IMR-90 (cell line): ENCODE data around the gene FOSL1. TPM values are rescaled to one million over a fixed set of nuclear protein-coding genes. Genes with fewer than 3 reads are reported as not detected.
A peak's percentile ranks its signal among the peaks of the same experiment; 100 is the strongest.

ENCODE experiments used
- ATAC-seq: fragments of 200-7000 bp; cut with Tn5 transposase; 2 replicates; pipeline ENCODE4 v1.9.1; 2020; ENCODE audit warnings: low read depth, mild to moderate bottlenecking, moderate library complexity
- BruUV-seq: library from RNA; stranded (reverse); fragments of 400-500 nt; replicated peaks from 2 replicates; lab custom pipeline; 2021; lab: Mats Ljungman, UMichigan
- CTCF ChIA-PET: fragments of 300-600 bp; formaldehyde crosslinking; extraction: SDS; loops from one replicate; lab custom pipeline; 2021; ENCODE audit warnings: antibody characterized with exemption; lab: Yijun Ruan, JAX
- POLR2A ChIA-PET: fragments of 300-600 bp; sonication (Branson Sonifier 250); formaldehyde crosslinking; loops from one replicate; lab custom pipeline; 2022; ENCODE audit warnings: antibody characterized with exemption; ENCODE audit not compliant: unreplicated experiment; lab: Charles Lee
- DNase-seq: peaks from one replicate; pipeline ENCODE4 v3.0.0; 2013
- H2AFZ ChIP-seq: replicated peaks from 2 replicates; pipeline ENCODE3; 2013; ENCODE audit warnings: low read length, mild to moderate bottlenecking; ENCODE audit not compliant: poor library complexity
- H2AK5ac ChIP-seq: 2 replicates; pipeline ENCODE4 v1.6.1; 2013; ENCODE audit warnings: low read depth, low read length, inconsistent platforms
- H2AK9ac ChIP-seq: replicated peaks from 2 replicates; pipeline ENCODE3; 2013; ENCODE audit warnings: mild to moderate bottlenecking, low read depth, low read length, moderate library complexity; ENCODE audit not compliant: poor library complexity
- H2BK120ac ChIP-seq: 2 replicates; pipeline ENCODE4 v1.6.1; 2013; ENCODE audit warnings: low read depth, low read length, inconsistent platforms
- H2BK15ac ChIP-seq: 3 replicates; pipeline ENCODE4 v1.6.1; 2013; ENCODE audit warnings: low read depth, low read length, inconsistent platforms
- H2BK20ac ChIP-seq: 2 replicates; pipeline ENCODE4 v1.6.1; 2013; ENCODE audit warnings: low read depth, mild to moderate bottlenecking, inconsistent platforms, low read length, moderate library complexity
- H2BK5ac ChIP-seq: 2 replicates; pipeline ENCODE4 v1.6.1; 2013; ENCODE audit warnings: mild to moderate bottlenecking, low read depth, low read length, inconsistent platforms; ENCODE audit not compliant: poor library complexity, severe bottlenecking
- H3K14ac ChIP-seq: replicated peaks from 2 replicates; pipeline ENCODE4 v1.6.1; 2013; ENCODE audit warnings: low read depth, low read length, inconsistent platforms
- H3K18ac ChIP-seq: 2 replicates; pipeline ENCODE4 v1.6.1; 2013; ENCODE audit warnings: low read depth, low read length, control low read depth
- H3K23ac ChIP-seq: 2 replicates; pipeline ENCODE4 v1.6.1; 2013; ENCODE audit warnings: low read depth, low read length, inconsistent platforms
- H3K27ac ChIP-seq: 2 replicates; pipeline ENCODE4 v1.5.1; 2013; ENCODE audit warnings: mild to moderate bottlenecking, control low read depth, low read length; ENCODE audit not compliant: insufficient read depth
- H3K27me3 ChIP-seq: 2 replicates; pipeline ENCODE4 v1.6.1; 2013; ENCODE audit warnings: low read length; ENCODE audit not compliant: control insufficient read depth, insufficient read depth
- H3K36me3 ChIP-seq: 2 replicates; pipeline ENCODE4 v1.6.1; 2013; ENCODE audit warnings: low read length, mixed read lengths; ENCODE audit not compliant: control insufficient read depth, insufficient read depth
- H3K4ac ChIP-seq: 2 replicates; pipeline ENCODE4 v1.6.1; 2013; ENCODE audit warnings: low read depth, low read length, inconsistent platforms
- H3K4me1 ChIP-seq: 2 replicates; pipeline ENCODE4 v1.6.1; 2013; ENCODE audit warnings: low read length, mixed read lengths; ENCODE audit not compliant: control insufficient read depth, insufficient read depth
- H3K4me2 ChIP-seq: 2 replicates; pipeline ENCODE4 v1.6.1; 2013; ENCODE audit warnings: low read depth, mild to moderate bottlenecking, control low read depth, low read length, moderate library complexity
- H3K4me3 ChIP-seq: 2 replicates; pipeline ENCODE4 v1.5.1; 2013; ENCODE audit warnings: low read depth, mild to moderate bottlenecking, control low read depth, low read length, moderate library complexity; ENCODE audit not compliant: insufficient read depth
- H3K56ac ChIP-seq: 2 replicates; pipeline ENCODE4 v1.6.1; 2013; ENCODE audit warnings: low read length, inconsistent platforms; ENCODE audit not compliant: insufficient read depth; ENCODE audit errors: extremely low read depth
- H3K79me1 ChIP-seq, 2 experiments: 2 replicates each; pipeline ENCODE4 v1.6.1; 2013; ENCODE audit warnings: low read length in 2 of 2, inconsistent platforms in 1 of 2, low read depth in 1 of 2
- H3K9ac ChIP-seq: 2 replicates; pipeline ENCODE4 v1.6.1; 2013; ENCODE audit warnings: low read depth, low read length, control low read depth
- H3K9me1 ChIP-seq: 2 replicates; pipeline ENCODE4 v1.6.1; 2013; ENCODE audit warnings: low read length, inconsistent platforms; ENCODE audit not compliant: insufficient read depth
- H3K9me3 ChIP-seq: 2 replicates; pipeline ENCODE4 v1.6.1; 2013; ENCODE audit warnings: low read length; ENCODE audit not compliant: control insufficient read depth, insufficient read depth
- H4K20me1 ChIP-seq: 2 replicates; pipeline ENCODE4 v1.6.1; 2013; ENCODE audit warnings: low read length, inconsistent platforms; ENCODE audit not compliant: insufficient read depth
- H4K5ac ChIP-seq: 2 replicates; pipeline ENCODE4 v1.6.1; 2013; ENCODE audit warnings: mild to moderate bottlenecking, low read depth, low read length, control low read depth
- H4K8ac ChIP-seq, 2 experiments: 2 replicates each; pipeline ENCODE4 v1.6.1; 2013; ENCODE audit warnings: low read depth in 2 of 2, low read length in 2 of 2, control low read depth in 1 of 2, inconsistent platforms in 1 of 2
- H4K91ac ChIP-seq: 2 replicates; pipeline ENCODE4 v1.6.1; 2013; ENCODE audit warnings: low read depth, low read length, inconsistent platforms; ENCODE audit not compliant: insufficient read depth
- BHLHE40 ChIP-seq: fragments of 150-350 bp; IDR thresholded peaks from 2 replicates; pipeline ENCODE4 v1.6.1; 2016; ENCODE audit warnings: mild to moderate bottlenecking, low read depth, low read length
- CEBPB ChIP-seq: IDR thresholded peaks from 2 replicates; pipeline ENCODE4 v1.6.1; 2012; ENCODE audit warnings: low read depth, low read length, improper control_type of control experiment
- ELK1 ChIP-seq: fragments of 150-350 bp; IDR thresholded peaks from 2 replicates; pipeline ENCODE4 v1.6.1; 2016; ENCODE audit warnings: low read depth, mild to moderate bottlenecking, low read length, moderate library complexity, borderline replicate concordance
- MAFK ChIP-seq: IDR thresholded peaks from 2 replicates; pipeline ENCODE4 v1.6.1; 2012; ENCODE audit warnings: low read depth, low read length, improper control_type of control experiment
- MAZ ChIP-seq: IDR thresholded peaks from 2 replicates; pipeline ENCODE4 v1.6.1; 2012; ENCODE audit warnings: low read depth, mild to moderate bottlenecking, low read length, improper control_type of control experiment, moderate library complexity, borderline replicate concordance
- NFE2L2 ChIP-seq: fragments of 150-350 bp; IDR thresholded peaks from 2 replicates; pipeline ENCODE4 v1.6.1; 2016; ENCODE audit warnings: low read depth, mild to moderate bottlenecking, low read length
- RAD21 ChIP-seq: IDR thresholded peaks from 2 replicates; pipeline ENCODE4 v1.6.1; 2012; ENCODE audit warnings: low read length, improper control_type of control experiment
- RCOR1 ChIP-seq: IDR thresholded peaks from 2 replicates; pipeline ENCODE4 v1.6.1; 2012; ENCODE audit warnings: mild to moderate bottlenecking, low read length, improper control_type of control experiment; ENCODE audit not compliant: insufficient replicate concordance
- RFX5 ChIP-seq: IDR thresholded peaks from 2 replicates; pipeline ENCODE4 v1.8.0; 2012; ENCODE audit warnings: low read depth, mild to moderate bottlenecking, low read length, moderate library complexity
- SMC3 ChIP-seq: fragments of 150-350 bp; IDR thresholded peaks from 2 replicates; pipeline ENCODE4 v1.6.1; 2016; ENCODE audit warnings: low read depth, mild to moderate bottlenecking, antibody characterized with exemption, low read length, moderate library complexity
- USF2 ChIP-seq: fragments of 150-350 bp; IDR thresholded peaks from 2 replicates; pipeline ENCODE4 v1.6.1; 2017; ENCODE audit warnings: mild to moderate bottlenecking, antibody characterized with exemption, low read length, low read depth
- WGBS, 2 experiments: methylation state at CpG; one replicate each; pipeline versions ENCODE4 v1.1.5 to v1.1.7; 2013; ENCODE audit warnings: missing lambda C conversion rate in 2 of 2; ENCODE audit not compliant: insufficient read length in 1 of 2; ENCODE audit errors: extremely low coverage in 2 of 2; 5-methylcytosine and 5-hydroxymethylcytosine counted together
- dilution Hi-C: fragments of 300-500 bp; cut with HindIII; formaldehyde crosslinking; loops from one replicate; pipeline ENCODE4 v1.14.3; 2018; ENCODE audit warnings: low sequenced_read_pairs; ENCODE audit not compliant: unreplicated experiment
- in situ Hi-C: fragments of 300-500 bp; cut with MboI; formaldehyde crosslinking; loops from 3 replicates; pipeline ENCODE4 v1.14.3; 2019; ENCODE audit warnings: low sequenced_read_pairs, inconsistent platforms, mixed read lengths
- intact Hi-C: fragments of 100-400 bp; cut with micrococcal nuclease; formaldehyde crosslinking; loops from 2 replicates; pipeline ENCODE4 v1.10.0; 2022
- polyA plus RNA-seq, 3 experiments: library from polyadenylated mRNA; depleted of rRNA; stranded (reverse); fragments of >200 nt; gene quantifications; 2 replicates each; pipeline ENCODE4 v1.2.3, GENCODE V29; 2012; ENCODE audit warnings: low replicate concordance in 1 of 3
- total RNA-seq: library from RNA; depleted of rRNA; stranded (reverse); fragments of >200 nt; gene quantifications from 2 replicates; pipeline ENCODE4 v1.2.3, GENCODE V29; 2012

Gene FOSL1
- total and polyA plus RNA-seq, 2 of the 4 experiments (the other 2 are of a cell fraction), result 17.2 to 107 TPM

- TF ChIP-seq NFE2L2, result no peak
Observed at GRCh38 chr11:65863889-65864705, 36.1 kb downstream of the FOSL1 start (continued).

DNA sequence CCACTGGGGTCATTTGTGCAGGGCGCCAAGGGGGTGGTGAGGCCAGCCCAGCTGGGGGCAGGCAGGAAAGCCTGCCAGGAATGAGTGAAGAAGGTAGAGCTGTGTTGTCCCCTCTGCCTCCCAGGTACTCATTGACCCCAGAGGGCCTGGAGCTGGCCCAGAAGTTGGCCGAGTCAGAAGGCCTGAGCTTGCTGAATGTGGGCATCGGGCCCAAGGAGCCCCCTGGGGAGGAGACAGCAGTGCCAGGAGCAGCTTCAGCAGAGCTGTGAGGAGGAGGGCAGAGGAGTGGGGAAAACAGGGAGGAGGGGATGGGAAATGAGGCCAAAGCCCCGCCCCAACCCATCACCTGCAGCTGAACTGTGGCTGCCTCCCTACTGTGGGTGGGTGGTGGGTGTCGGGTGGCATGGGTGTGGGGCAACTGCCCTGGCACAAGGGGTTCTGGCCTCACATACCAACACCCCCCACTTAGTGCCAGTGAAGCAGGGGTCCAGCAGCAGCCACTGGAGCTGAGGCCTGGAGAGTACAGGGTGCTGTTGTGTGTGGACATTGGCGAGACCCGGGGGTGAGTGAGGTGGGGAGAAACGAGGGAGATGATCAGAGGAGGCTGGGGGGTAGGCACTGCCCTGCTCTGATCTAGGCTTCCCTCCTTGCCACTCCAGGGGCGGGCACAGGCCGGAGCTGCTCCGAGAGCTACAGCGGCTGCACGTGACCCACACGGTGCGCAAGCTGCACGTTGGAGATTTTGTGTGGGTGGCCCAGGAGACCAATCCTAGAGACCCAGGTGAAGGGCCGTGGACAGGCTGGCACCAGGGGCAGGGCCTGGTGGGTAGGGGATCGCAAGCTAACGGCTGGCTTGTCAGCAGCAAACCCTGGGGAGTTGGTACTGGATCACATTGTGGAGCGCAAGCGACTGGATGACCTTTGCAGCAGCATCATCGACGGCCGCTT, 37.0 kb downstream of the FOSL1 start:
- Histone ChIP-seq H4K8ac (0 out of 4 replicates have a peak overlapping the region, but pooled peaks of 1 of the 2 experiments have one; percentile 4), H3K4me3 (no peak overlapping the region), H3K4me1 (peaks cover 7% of the 10 kb centered on the region), H2AFZ (no peak overlapping the region), H3K79me1 (peaks cover 9 to 71% of the 10 kb centered on the region in 2 experiments), H2BK120ac (no peak overlapping the region), H2AK9ac (peak overlapping the region; percentile 70), H3K9me3 (no peaks in the 10 kb centered on the region), H3K36me3 (peaks cover 65% of the 10 kb centered on the region), H3K23ac (no peak overlapping the region), H2BK15ac (no peak overlapping the region), H3K14ac (no peak overlapping the region), H4K5ac (no peak overlapping the region), H3K18ac (no peak overlapping the region), H4K91ac (no peak overlapping the region; the same call in 1 of the 2 replicates), H3K27me3 (no peaks in the 10 kb centered on the region), H2BK5ac (no peak overlapping the region), H3K9ac (no peak overlapping the region), H3K27ac (no peak overlapping the region), H3K9me1 (peaks cover 5% of the 10 kb centered on the region; the same call in 1 of the 2 replicates), H2BK20ac (no peak overlapping the region), H3K4ac (no peak overlapping the region), H3K4me2 (no peak overlapping the region), H4K20me1 (peaks cover 39% of the 10 kb centered on the region), H3K56ac (no peak overlapping the region), H2AK5ac (no peak overlapping the region; the same call in 1 of the 2 replicates)
- ChIA-PET POLR2A (interaction anchor here (0.5 to 1.6 kb wide), 2 partner anchors 9 to 200 kb away, joined by 3 to 5 read pairs; no protein-coding TSS in a partner anchor), CTCF (no interaction called here)
- in situ Hi-C loops (no loop called here), dilution Hi-C loops (no loop called here), intact Hi-C loops (no loop called here)
- 99% methylated on average over 15 of the region's 24 CpGs; no CpG with 5 or more reads in 1 of the 2 experiments for WGBS, 2 experiments
- DNase-seq (no peak), ATAC-seq (no peak)
- no TSS peak for BruUV-seq
- TF ChIP-seq MAFK, result no peak
- TF ChIP-seq RCOR1, result no peak
- no peak for TF ChIP-seq RAD21
- no peak for TF ChIP-seq RFX5
- TF ChIP-seq USF2, result no peak
- TF ChIP-seq SMC3, result no peak
- no peak for TF ChIP-seq NFE2L2
- TF ChIP-seq BHLHE40, result no peak
- no peak for TF ChIP-seq MAZ
- no peak for TF ChIP-seq ELK1
- TF ChIP-seq CEBPB, result no peak
